SK-N-SH treated with all-trans-retinoic acid at 6 μM for 48 hours (cell line): Measurements from ENCODE around the gene TMEM91.

Source experiments
- ATAC-seq: fragments of 200-7000 bp; cut with Tn5 transposase; 3 replicates; pipeline ENCODE4 v1.9.1; 2020; ENCODE audit warnings: mild to moderate bottlenecking, moderate library complexity
- ARNTL ChIP-seq: fragments of 450-650 bp; formaldehyde crosslinking; IDR thresholded peaks from 2 replicates; pipeline ENCODE4 v1.5.0; 2020; ENCODE audit warnings: low read depth, mild to moderate bottlenecking, moderate library complexity, borderline replicate concordance
- BACH2 ChIP-seq: fragments of 250-450 bp; sonication (Bioruptor Pico); IDR thresholded peaks from 2 replicates; pipeline ENCODE4 v1.9.0; 2021; ENCODE audit warnings: mild to moderate bottlenecking, borderline replicate concordance
- CSDC2 ChIP-seq: fragments of 250-450 bp; sonication (Bioruptor Pico); IDR thresholded peaks from 2 replicates; pipeline ENCODE4 v1.5.0; 2020; ENCODE audit warnings: mild to moderate bottlenecking, moderate library complexity
- ESRRG ChIP-seq: fragments of 250-450 bp; sonication (Bioruptor Pico); IDR thresholded peaks from 2 replicates; pipeline ENCODE4 v1.6.1; 2021; ENCODE audit warnings: mild to moderate bottlenecking
- GLIS3 ChIP-seq: fragments of 250-450 bp; sonication (Bioruptor Pico); IDR thresholded peaks from 2 replicates; pipeline ENCODE4 v1.5.0; 2020; ENCODE audit warnings: mild to moderate bottlenecking, moderate library complexity
- ISL1 ChIP-seq: fragments of 250-450 bp; sonication (Bioruptor Pico); IDR thresholded peaks from 2 replicates; pipeline ENCODE4 v2.1.2; 2022; ENCODE audit warnings: mild to moderate bottlenecking, moderate library complexity
- OSR1 ChIP-seq: fragments of 250-450 bp; sonication (Bioruptor Pico); IDR thresholded peaks from 2 replicates; pipeline ENCODE4 v1.8.0; 2022; ENCODE audit warnings: moderate library complexity, mild to moderate bottlenecking, inconsistent platforms
- RARB ChIP-seq: fragments of 250-450 bp; sonication (Bioruptor Pico); IDR thresholded peaks from 2 replicates; pipeline ENCODE4 v1.8.0; 2021; ENCODE audit warnings: mild to moderate bottlenecking, moderate library complexity
- SNAI2 ChIP-seq: fragments of 250-450 bp; sonication (Bioruptor Pico); IDR thresholded peaks from 2 replicates; pipeline ENCODE4 v1.5.0; 2020; ENCODE audit warnings: mild to moderate bottlenecking, moderate library complexity
- TCF4 ChIP-seq: fragments of 250-450 bp; sonication (Bioruptor Pico); IDR thresholded peaks from 2 replicates; pipeline ENCODE4 v1.8.0; 2021; ENCODE audit warnings: mild to moderate bottlenecking, moderate library complexity, borderline replicate concordance
- TOX ChIP-seq: fragments of 250-450 bp; sonication (Bioruptor Pico); IDR thresholded peaks from 2 replicates; pipeline ENCODE4 v1.8.0; 2021; ENCODE audit warnings: mild to moderate bottlenecking, moderate library complexity, borderline replicate concordance
- ZC3H10 ChIP-seq: fragments of 250-450 bp; sonication (Bioruptor Pico); IDR thresholded peaks from 2 replicates; pipeline ENCODE4 v1.5.1; 2021; ENCODE audit warnings: mild to moderate bottlenecking, moderate library complexity
- ZFP30 ChIP-seq: fragments of 450-650 bp; formaldehyde crosslinking; IDR thresholded peaks from 2 replicates; pipeline ENCODE4 v1.5.0; 2022; ENCODE audit warnings: mild to moderate bottlenecking, moderate library complexity
- ZNF565 ChIP-seq: fragments of 450-650 bp; formaldehyde crosslinking; conservative IDR thresholded peaks from 2 replicates; pipeline ENCODE4 v1.5.0; 2020; ENCODE audit warnings: low read depth, mild to moderate bottlenecking, moderate library complexity
- ZNF8 ChIP-seq: fragments of 450-650 bp; formaldehyde crosslinking; IDR thresholded peaks from 2 replicates; pipeline ENCODE4 v1.5.0; 2020; ENCODE audit warnings: mild to moderate bottlenecking, moderate library complexity
- TF ChIP-seq, protein P1 (sequence below): fragments of 250-450 bp; sonication (Bioruptor Pico); IDR thresholded peaks from 2 replicates; pipeline ENCODE4 v1.5.0; 2020; ENCODE audit warnings: mild to moderate bottlenecking, moderate library complexity
- TF ChIP-seq, protein P2 (sequence below): fragments of 250-450 bp; sonication (Bioruptor Pico); IDR thresholded peaks from 2 replicates; pipeline ENCODE4 v1.8.0; 2021; ENCODE audit warnings: low read depth, mild to moderate bottlenecking, moderate library complexity, borderline replicate concordance
- TF ChIP-seq, protein P3 (sequence below): fragments of 250-450 bp; sonication (Bioruptor Pico); IDR thresholded peaks from 2 replicates; pipeline ENCODE4 v1.8.0; 2020; ENCODE audit warnings: mild to moderate bottlenecking, moderate library complexity, borderline replicate concordance
- TF ChIP-seq, protein P4 (sequence below): fragments of 250-450 bp; sonication (Bioruptor Pico); IDR thresholded peaks from 2 replicates; pipeline ENCODE4 v1.5.1; 2020; ENCODE audit warnings: low read depth, mild to moderate bottlenecking, moderate library complexity

TMEM91 gene

DNA sequence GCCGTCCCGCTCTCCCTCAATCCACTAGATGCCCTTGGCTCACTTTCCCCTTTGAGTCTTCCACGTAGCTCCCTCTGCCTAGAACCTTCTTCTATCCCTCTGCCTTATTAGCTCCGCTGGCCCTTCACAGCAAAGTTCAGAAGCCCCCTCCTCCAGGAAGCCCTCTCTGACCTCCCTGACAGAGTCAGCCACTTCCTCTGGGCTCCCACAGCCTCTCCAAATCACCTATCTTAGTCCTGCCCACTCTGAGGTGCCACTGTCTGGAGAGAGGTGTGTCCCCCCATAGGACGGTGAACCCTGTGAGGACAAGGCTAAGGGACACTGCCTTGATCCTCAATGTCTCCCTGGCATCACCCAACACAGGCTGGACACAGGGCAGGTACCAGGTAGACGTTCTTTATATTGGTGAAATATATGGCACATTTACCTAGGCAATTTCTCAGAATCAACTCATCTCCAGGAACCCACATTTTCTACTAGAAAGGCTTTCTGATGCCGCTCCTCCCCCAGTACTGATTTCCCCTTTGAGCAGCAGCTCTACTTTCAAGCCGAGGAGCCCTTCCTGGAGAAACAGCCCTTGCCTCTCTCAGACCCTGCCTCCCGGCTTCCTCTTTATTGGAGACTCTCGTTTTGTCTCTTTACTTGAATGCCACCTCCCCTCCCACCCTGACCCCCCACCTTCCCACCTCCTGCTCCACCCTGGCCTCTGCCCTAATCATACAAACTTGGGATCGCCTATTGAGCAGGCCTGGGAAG lies 19.2 kb upstream of the TMEM91 start:
- no peak for ATAC-seq
- TF ChIP-seq ZNF565 (CRISPR knock-in tag) (no peak), TCF4 (CRISPR knock-in tag) (no peak), RARB (CRISPR knock-in tag) (no peak), ARNTL (CRISPR knock-in tag) (no peak), ZFP30 (no peak), TOX (CRISPR knock-in tag) (no peak)
- TF ChIP-seq, protein P1, sequence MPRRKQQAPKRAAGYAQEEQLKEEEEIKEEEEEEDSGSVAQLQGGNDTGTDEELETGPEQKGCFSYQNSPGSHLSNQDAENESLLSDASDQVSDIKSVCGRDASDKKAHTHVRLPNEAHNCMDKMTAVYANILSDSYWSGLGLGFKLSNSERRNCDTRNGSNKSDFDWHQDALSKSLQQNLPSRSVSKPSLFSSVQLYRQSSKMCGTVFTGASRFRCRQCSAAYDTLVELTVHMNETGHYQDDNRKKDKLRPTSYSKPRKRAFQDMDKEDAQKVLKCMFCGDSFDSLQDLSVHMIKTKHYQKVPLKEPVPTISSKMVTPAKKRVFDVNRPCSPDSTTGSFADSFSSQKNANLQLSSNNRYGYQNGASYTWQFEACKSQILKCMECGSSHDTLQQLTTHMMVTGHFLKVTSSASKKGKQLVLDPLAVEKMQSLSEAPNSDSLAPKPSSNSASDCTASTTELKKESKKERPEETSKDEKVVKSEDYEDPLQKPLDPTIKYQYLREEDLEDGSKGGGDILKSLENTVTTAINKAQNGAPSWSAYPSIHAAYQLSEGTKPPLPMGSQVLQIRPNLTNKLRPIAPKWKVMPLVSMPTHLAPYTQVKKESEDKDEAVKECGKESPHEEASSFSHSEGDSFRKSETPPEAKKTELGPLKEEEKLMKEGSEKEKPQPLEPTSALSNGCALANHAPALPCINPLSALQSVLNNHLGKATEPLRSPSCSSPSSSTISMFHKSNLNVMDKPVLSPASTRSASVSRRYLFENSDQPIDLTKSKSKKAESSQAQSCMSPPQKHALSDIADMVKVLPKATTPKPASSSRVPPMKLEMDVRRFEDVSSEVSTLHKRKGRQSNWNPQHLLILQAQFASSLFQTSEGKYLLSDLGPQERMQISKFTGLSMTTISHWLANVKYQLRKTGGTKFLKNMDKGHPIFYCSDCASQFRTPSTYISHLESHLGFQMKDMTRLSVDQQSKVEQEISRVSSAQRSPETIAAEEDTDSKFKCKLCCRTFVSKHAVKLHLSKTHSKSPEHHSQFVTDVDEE (CRISPR knock-in tag): no peak
- TF ChIP-seq, all 23 proteins: peak for 0

DNA sequence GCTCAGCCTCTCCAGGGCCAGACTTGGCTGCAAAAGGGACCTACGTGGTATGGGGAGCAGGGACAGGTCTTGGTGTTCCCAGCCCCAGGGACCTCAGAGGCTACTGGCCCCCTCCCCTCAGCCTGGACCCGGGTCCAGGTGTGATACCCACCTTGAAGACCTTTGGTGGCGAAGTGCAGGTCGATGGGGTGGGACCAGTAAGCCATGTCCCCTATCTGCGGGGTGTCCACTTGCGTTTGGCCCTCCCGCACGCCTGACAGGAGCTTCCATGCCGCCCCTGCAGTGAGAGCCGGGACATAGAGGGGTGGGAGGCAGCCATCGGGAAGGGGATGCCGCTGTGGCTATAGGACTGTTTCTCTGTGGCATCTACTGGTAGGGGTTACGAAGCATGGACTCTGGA lies 18.6 kb upstream of the TMEM91 start:
- no peak for ATAC-seq

More for the DNA sequence above, 18.6 kb upstream of the TMEM91 start:
- TF ChIP-seq SNAI2 (CRISPR knock-in tag) (no peak), ZNF565 (CRISPR knock-in tag) (no peak), ZNF8 (CRISPR knock-in tag) (no peak), ZC3H10 (CRISPR knock-in tag) (no peak), TOX (CRISPR knock-in tag) (no peak), TCF4 (CRISPR knock-in tag) (no peak), OSR1 (CRISPR knock-in tag) (no peak), ESRRG (no peak), CSDC2 (CRISPR knock-in tag) (no peak), GLIS3 (no peak), BACH2 (CRISPR knock-in tag) (no peak), ARNTL (CRISPR knock-in tag) (no peak), ISL1 (CRISPR knock-in tag) (no peak)
- TF ChIP-seq, protein P2, sequence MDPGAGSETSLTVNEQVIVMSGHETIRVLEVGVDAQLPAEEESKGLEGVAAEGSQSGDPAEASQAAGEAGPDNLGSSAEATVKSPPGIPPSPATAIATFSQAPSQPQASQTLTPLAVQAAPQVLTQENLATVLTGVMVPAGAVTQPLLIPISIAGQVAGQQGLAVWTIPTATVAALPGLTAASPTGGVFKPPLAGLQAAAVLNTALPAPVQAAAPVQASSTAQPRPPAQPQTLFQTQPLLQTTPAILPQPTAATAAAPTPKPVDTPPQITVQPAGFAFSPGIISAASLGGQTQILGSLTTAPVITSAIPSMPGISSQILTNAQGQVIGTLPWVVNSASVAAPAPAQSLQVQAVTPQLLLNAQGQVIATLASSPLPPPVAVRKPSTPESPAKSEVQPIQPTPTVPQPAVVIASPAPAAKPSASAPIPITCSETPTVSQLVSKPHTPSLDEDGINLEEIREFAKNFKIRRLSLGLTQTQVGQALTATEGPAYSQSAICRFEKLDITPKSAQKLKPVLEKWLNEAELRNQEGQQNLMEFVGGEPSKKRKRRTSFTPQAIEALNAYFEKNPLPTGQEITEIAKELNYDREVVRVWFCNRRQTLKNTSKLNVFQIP (CRISPR knock-in tag): no peak
- TF ChIP-seq, protein P3, sequence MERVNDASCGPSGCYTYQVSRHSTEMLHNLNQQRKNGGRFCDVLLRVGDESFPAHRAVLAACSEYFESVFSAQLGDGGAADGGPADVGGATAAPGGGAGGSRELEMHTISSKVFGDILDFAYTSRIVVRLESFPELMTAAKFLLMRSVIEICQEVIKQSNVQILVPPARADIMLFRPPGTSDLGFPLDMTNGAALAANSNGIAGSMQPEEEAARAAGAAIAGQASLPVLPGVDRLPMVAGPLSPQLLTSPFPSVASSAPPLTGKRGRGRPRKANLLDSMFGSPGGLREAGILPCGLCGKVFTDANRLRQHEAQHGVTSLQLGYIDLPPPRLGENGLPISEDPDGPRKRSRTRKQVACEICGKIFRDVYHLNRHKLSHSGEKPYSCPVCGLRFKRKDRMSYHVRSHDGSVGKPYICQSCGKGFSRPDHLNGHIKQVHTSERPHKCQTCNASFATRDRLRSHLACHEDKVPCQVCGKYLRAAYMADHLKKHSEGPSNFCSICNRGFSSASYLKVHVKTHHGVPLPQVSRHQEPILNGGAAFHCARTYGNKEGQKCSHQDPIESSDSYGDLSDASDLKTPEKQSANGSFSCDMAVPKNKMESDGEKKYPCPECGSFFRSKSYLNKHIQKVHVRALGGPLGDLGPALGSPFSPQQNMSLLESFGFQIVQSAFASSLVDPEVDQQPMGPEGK (CRISPR knock-in tag): no peak
- TF ChIP-seq, protein P4, sequence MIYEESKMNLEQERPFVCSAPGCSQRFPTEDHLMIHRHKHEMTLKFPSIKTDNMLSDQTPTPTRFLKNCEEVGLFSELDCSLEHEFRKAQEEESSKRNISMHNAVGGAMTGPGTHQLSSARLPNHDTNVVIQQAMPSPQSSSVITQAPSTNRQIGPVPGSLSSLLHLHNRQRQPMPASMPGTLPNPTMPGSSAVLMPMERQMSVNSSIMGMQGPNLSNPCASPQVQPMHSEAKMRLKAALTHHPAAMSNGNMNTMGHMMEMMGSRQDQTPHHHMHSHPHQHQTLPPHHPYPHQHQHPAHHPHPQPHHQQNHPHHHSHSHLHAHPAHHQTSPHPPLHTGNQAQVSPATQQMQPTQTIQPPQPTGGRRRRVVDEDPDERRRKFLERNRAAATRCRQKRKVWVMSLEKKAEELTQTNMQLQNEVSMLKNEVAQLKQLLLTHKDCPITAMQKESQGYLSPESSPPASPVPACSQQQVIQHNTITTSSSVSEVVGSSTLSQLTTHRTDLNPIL (CRISPR knock-in tag): no peak
- TF ChIP-seq, protein P1 (CRISPR knock-in tag): no peak
